ENCODE data around the gene UBXN4.

UBXN4 gene

GRCh38 chr2:135818937-135819610 lies 77.4 kb downstream of the UBXN4 start:
- Histone ChIP-seq H3K27ac (no peak overlapping the region), H3K27me3 (no peaks in the 10 kb centered on the region), H3K4me3 (no peak overlapping the region), H3K36me3 (no peaks in the 10 kb centered on the region), H3K4me1 (no peaks in the 10 kb centered on the region), H3K9me3 (no peaks in the 10 kb centered on the region)
- intact Hi-C loops (cut with DNase I; ENCODE audit: low total_unique reads) = no loop called here
- no peak for DNase-seq
- no peak for TF ChIP-seq CTCF (IDR thresholded peaks at IDR 0.05)

- H3K27me3 ChIP-seq = no peaks in the 10 kb centered on the region
- DNase-seq = no peak
- no peak overlapping the region for H3K4me3 ChIP-seq
- no peak overlapping the region for H3K27ac ChIP-seq
- intact Hi-C loops (cut with DNase I; ENCODE audit: low total_unique reads) = no loop called here
- TF ChIP-seq CTCF (IDR thresholded peaks at IDR 0.05) = no peak
- no peaks in the 10 kb centered on the region for H3K36me3 ChIP-seq
- H3K4me1 ChIP-seq = no peaks in the 10 kb centered on the region
- no peaks in the 10 kb centered on the region for H3K9me3 ChIP-seq
Observed at GRCh38 chr2:135820003-135820618, 78.5 kb downstream of the UBXN4 start.

GRCh38 chr2:135821190-135821589 lies 79.5 kb downstream of the UBXN4 start:
- intact Hi-C loops (cut with DNase I; ENCODE audit: low total_unique reads) = no loop called here
- H3K4me1 ChIP-seq = no peaks in the 10 kb centered on the region
- H3K4me3 ChIP-seq = no peak overlapping the region
- H3K36me3 ChIP-seq = no peaks in the 10 kb centered on the region
- no peaks in the 10 kb centered on the region for H3K9me3 ChIP-seq
- no peak overlapping the region for H3K27ac ChIP-seq
- no peaks in the 10 kb centered on the region for H3K27me3 ChIP-seq
- DNase-seq = no peak
- TF ChIP-seq CTCF (IDR thresholded peaks at IDR 0.05) = no peak

GRCh38 chr2:135822855-135823254 lies 81.2 kb downstream of the UBXN4 start:
- Histone ChIP-seq H3K27ac (no peak overlapping the region), H3K4me3 (no peak overlapping the region), H3K27me3 (no peaks in the 10 kb centered on the region), H3K4me1 (no peaks in the 10 kb centered on the region), H3K9me3 (no peaks in the 10 kb centered on the region), H3K36me3 (no peaks in the 10 kb centered on the region)
- no peak for DNase-seq
- intact Hi-C loops (cut with DNase I; ENCODE audit: low total_unique reads) = no loop called here
- TF ChIP-seq CTCF (IDR thresholded peaks at IDR 0.05) = no peak

- intact Hi-C loops (cut with DNase I; ENCODE audit: low total_unique reads) = no loop called here
- H3K4me1 ChIP-seq = no peaks in the 10 kb centered on the region
- no peak for TF ChIP-seq CTCF (IDR thresholded peaks at IDR 0.05)
- no peak overlapping the region for H3K4me3 ChIP-seq
- H3K9me3 ChIP-seq = no peaks in the 10 kb centered on the region
- no peaks in the 10 kb centered on the region for H3K27me3 ChIP-seq
- H3K27ac ChIP-seq = no peak overlapping the region
- no peaks in the 10 kb centered on the region for H3K36me3 ChIP-seq
- DNase-seq = no peak
Observed at GRCh38 chr2:135825131-135825530, 83.5 kb downstream of the UBXN4 start.
